Heart right ventricle (tissue), 16 donors: ENCODE measurements around the gene TNFRSF8. TPM values are rescaled to one million over a fixed set of nuclear protein-coding genes. Genes with fewer than 3 reads are reported as not detected.
"Not testable (repeated sequence)": the region's sequence is repeated elsewhere in the genome, so short reads cannot be mapped to it uniquely, and the experiment has no call there.

Experiments used
- ATAC-seq, 8 donors: fragments of 200-7000 bp; cut with Tn5 transposase; one replicate each; pipeline ENCODE4 v1.9.1; 2020; ENCODE audit warnings: mild to moderate bottlenecking in 8 of 8, moderate library complexity in 8 of 8, moderate number of reproducible peaks in 1 of 8
- DNase-seq, 2 donors: peaks; one replicate each; pipeline ENCODE4 v3.0.0-alpha.2; 2020
- H3K27ac ChIP-seq, 10 donors: fragments of 200-600 bp; sonication (generic) in 2 of 10; one replicate each; pipeline versions ENCODE4 v1.5.0 to v1.8.0; 2020 to 2022; ENCODE audit warnings: mild to moderate bottlenecking in 3 of 10
- H3K27me3 ChIP-seq, 7 donors: fragments of 200-600 bp; one replicate each; pipeline ENCODE4 v1.8.0; 2021 to 2022; ENCODE audit warnings: mild to moderate bottlenecking in 2 of 7
- H3K36me3 ChIP-seq, 9 donors: fragments of 200-600 bp; sonication (generic) in 1 of 9; one replicate each; pipeline versions ENCODE4 v1.5.0 to v1.8.0; 2020 to 2022; ENCODE audit warnings: mild to moderate bottlenecking in 2 of 9
- H3K4me1 ChIP-seq, 9 donors: fragments of 200-600 bp; sonication (generic) in 1 of 9; one replicate each; pipeline versions ENCODE4 v1.5.0 to v1.8.0; 2020 to 2022; ENCODE audit warnings: mild to moderate bottlenecking in 4 of 9
- H3K4me3 ChIP-seq, 10 donors: fragments of 200-600 bp; sonication (generic) in 2 of 10; one replicate each; pipeline versions ENCODE4 v1.5.0 to v1.8.0; 2020 to 2022; ENCODE audit warnings: mild to moderate bottlenecking in 7 of 10, moderate library complexity in 2 of 10
- H3K9me3 ChIP-seq, 11 donors: fragments of 200-600 bp in 10 of 11; sonication (generic) in 2 of 11; one replicate each; pipeline versions ENCODE4 v1.5.0 to v1.8.0; 2013 to 2022; ENCODE audit warnings: mild to moderate bottlenecking in 2 of 11, control low read depth in 1 of 11, moderate library complexity in 1 of 11
- WGBS, 2 donors: extraction: QIAGEN DNeasy Blood & Tissue Kit; methylation state at CpG; one replicate each; pipeline ENCODE4 v1.1.7; 2013; ENCODE audit warnings: inconsistent platforms in 1 of 2; 5-methylcytosine and 5-hydroxymethylcytosine counted together
- intact Hi-C, 10 donors: fragments of 100-400 bp; cut with DNase I; formaldehyde crosslinking; loops; one replicate each; pipeline versions ENCODE4 v1.11.1 to v1.14.2; 2022
- polyA plus RNA-seq, 2 donors: library from polyadenylated mRNA; stranded (reverse); fragments of 200-250 nt; gene quantifications; one replicate each; pipeline ENCODE4 v1.2.3, GENCODE V29; 2013
- total RNA-seq, 10 donors: library from RNA; stranded (reverse); fragmentation: NEBNext Ultra II Directional in 3 of 10; extraction: Animal tissue kit (Norgen Biotek cat#: 25700) in 3 of 10; gene quantifications; one replicate each; pipeline versions ENCODE4 v1.2.1 to v1.2.4, GENCODE V29; 2021 to 2023
- TF ChIP-seq, protein P1 (sequence below), 9 donors: fragments of 200-600 bp; sonication (generic) in 2 of 9; IDR thresholded peaks; one replicate each; pipeline versions ENCODE4 v1.5.0 to v1.8.0; 2021 to 2022; ENCODE audit warnings: antibody characterized with exemption in 9 of 9, mild to moderate bottlenecking in 5 of 9, moderate library complexity in 1 of 9
- donor health status: Arrhythmogenic right ventricular cardiomyopathy.
- donor health status: ischemic (EF 13 %, LVEDD 7.1; RV severe dilation, severe dysfunction).
- donor health status: healthy with polysubstance abuse.
- donor health status: DM: no; HTN: yes; CAD: no.
- donor health status: DM: no; HTN: no; CAD: no.
- donor health status: ischemic (EF 25% LVEDD 6.9; RV normal size, moderate dysfunction).
- donor health status: ischemic (EF 25% LVEDD 5.7; RV mildly dilated, moderate dysfunction).
- donor health status: healthy.
- donor health status: DM: yes; HTN: yes; CAD: no.
- donor health status: Ischemic cardiomyopathy.
- donor health status: ischemic (EF 35%, LVEDD 5.7; RV mildly dilated, moderate dysfunction).
- donor health status: nonischemic (EF 11% LVEDD 7.7; RV severe dilation, severe dysfunction).
- donor health status: DM: yes; HTN: yes; CAD: no.
- donor health status: PGD.
- donor health status: ischemic (EF 29% LVEDD 5.4; RV normal size, mild dysfunction).
- donor health status: nonischemic (EF 23%, LVEDD 6.1; RV moderate dilation, normal function).

The TNFRSF8 gene
- total and polyA plus RNA-seq, 12 donors, result 0.21 to 2.4 (median 1.0) TPM

DNA sequence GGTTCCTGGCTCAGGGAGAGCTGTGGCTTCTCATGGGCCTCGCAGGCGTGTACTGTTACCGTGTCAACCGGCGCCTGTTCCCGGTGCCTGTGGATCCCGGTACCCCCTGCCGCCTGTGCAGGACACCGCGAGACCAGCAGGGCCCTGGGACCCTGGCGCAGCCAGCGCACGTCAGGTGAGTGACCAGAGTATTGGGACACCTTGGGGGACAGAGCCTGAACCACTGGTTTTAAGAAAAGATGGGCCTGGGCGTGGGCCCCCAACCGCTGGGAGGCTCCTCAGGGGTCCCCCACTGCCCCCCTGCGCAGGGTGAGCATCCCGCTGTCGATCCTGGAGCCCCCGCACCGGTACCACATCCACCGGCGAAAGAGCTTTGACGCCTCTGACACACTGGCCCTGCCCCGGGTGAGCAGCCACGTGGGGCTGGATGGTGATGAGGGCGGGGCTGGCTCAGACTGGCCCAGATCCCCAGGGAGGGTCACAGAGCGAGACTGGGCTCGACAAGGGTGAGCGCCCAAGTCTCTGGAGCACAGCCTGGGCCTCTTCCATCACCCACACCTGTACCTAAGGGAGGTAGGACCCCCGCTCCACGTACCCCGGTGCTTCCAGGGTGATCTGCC lies 33.3 kb upstream of the TNFRSF8 start:
- no peak overlapping the region for H3K27ac ChIP-seq
- ATAC-seq (peak in 2 of 8 donors; percentile 22 to 28), DNase-seq (no peak)
- H3K36me3 ChIP-seq, result peaks cover 0 to 75% (median 11%) of the 10 kb centered on the region in 9 donors
- H3K4me1 ChIP-seq, result peaks cover 0 to 13% (median 0%) of the 10 kb centered on the region in 9 donors
- no peak overlapping the region for H3K4me3 ChIP-seq
- no peaks in the 10 kb centered on the region for H3K9me3 ChIP-seq
- WGBS, 2 donors, result 95% methylated on average over 30 to 32 of the region's 32 CpGs
- no peaks in the 10 kb centered on the region for H3K27me3 ChIP-seq
- TF ChIP-seq, protein P1, sequence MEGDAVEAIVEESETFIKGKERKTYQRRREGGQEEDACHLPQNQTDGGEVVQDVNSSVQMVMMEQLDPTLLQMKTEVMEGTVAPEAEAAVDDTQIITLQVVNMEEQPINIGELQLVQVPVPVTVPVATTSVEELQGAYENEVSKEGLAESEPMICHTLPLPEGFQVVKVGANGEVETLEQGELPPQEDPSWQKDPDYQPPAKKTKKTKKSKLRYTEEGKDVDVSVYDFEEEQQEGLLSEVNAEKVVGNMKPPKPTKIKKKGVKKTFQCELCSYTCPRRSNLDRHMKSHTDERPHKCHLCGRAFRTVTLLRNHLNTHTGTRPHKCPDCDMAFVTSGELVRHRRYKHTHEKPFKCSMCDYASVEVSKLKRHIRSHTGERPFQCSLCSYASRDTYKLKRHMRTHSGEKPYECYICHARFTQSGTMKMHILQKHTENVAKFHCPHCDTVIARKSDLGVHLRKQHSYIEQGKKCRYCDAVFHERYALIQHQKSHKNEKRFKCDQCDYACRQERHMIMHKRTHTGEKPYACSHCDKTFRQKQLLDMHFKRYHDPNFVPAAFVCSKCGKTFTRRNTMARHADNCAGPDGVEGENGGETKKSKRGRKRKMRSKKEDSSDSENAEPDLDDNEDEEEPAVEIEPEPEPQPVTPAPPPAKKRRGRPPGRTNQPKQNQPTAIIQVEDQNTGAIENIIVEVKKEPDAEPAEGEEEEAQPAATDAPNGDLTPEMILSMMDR (IDR thresholded peaks at IDR 0.05), result no peak
- intact Hi-C loops, result loop anchor here in 3 of 10 donors (2.0 to 10.0 kb wide), 4 partner anchors 135 to 195 kb away; partner anchors contain the start of gene NPPA (in 1 of the 3)

DNA sequence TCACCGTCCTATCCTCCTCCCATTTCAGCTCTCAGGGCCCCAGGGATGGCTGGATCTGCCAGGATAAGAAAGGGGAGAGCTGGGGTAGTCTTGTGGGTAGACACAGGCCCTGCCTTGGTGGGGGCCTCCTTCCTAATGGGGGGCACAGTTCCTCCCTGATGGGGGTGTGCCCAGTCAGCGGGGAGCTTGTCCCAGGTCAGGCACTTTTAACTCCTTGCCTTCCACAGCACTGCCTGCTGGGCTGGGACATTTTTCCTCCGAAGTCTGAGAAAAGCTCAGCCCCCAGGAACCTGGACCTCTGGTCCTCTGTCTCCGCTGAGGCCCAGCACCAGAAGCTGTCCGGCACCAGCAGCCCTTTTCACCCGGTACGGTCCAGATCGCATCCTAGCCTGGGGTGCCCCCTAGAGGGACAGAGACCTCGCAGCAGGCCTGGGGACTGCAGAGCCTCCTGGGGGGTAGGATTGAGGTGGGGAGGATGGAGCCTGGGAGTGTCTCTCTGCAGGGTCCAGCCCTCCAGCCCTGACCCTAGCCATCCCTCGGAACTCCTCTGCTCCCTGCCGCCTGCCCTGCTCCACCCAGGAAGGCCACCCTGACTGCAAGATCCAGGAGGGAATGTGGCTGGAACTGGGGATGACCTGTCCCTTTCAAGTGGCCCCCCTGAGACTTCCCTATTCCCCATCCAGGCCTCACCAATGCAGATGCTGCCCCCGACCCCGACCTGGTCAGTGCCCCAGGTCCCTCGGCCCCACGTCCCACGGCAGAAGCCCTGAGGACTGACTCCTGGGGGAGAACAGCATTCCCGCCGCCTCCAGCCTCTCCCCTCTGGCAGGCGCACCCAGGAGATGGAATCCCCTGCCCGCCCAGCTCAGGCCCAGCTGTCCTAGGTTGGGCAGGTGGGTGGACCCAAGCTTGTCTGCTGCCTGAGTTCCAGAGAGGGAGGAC lies 31.8 kb upstream of the TNFRSF8 start:
- DNase-seq (peak in 1 of 2 donors; percentile 54), ATAC-seq (peak; percentile 35 to 75 (median 72))
- 78% methylated on average over 20 of the region's 20 CpGs for WGBS, 2 donors
- H3K36me3 ChIP-seq, result peaks cover 0 to 60% (median 11%) of the 10 kb centered on the region in 9 donors
- TF ChIP-seq, protein P1 (IDR thresholded peaks at IDR 0.05), result peak; percentile 36 to 68 (median 61)
- no peak overlapping the region for H3K4me3 ChIP-seq
- H3K9me3 ChIP-seq, result no peaks in the 10 kb centered on the region
- H3K4me1 ChIP-seq, result peaks cover 0 to 17% (median 0%) of the 10 kb centered on the region in 9 donors
- intact Hi-C loops, result loop anchor here in 2 of 10 donors (2.0 to 10.0 kb wide), 2 partner anchors 137 to 195 kb away; no protein-coding TSS in a partner anchor
- no peaks in the 10 kb centered on the region for H3K27me3 ChIP-seq
- no peak overlapping the region for H3K27ac ChIP-seq

DNA sequence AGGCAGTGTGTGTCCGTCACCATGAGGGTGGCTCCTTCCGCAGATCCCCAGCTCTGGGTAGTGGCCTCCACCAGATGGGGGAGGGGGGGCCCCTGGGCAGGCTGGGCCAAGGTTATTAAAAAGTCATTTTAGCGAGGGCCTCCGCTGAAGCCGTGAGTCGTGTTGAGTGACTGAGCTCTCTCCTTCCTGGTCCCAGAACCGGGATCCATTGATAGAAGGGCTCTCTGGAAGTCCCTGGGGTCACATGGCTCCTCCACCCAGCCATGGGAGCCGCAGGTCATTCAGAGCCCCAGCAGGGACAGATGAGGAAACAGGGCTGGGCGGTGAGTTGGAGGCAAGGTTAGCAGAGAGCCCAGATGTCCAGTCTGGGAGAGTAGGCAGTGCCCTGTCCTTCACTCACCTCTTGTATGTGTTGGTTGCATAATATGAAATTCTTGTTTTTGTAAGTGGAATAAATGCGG lies 30.9 kb upstream of the TNFRSF8 start:
- intact Hi-C loops, result loop anchor here in 1 of 10 donors (10.0 kb wide), 1 partner anchor 137 kb away; no protein-coding TSS in a partner anchor
- Histone ChIP-seq H3K4me3 (no peak overlapping the region), H3K27me3 (no peaks in the 10 kb centered on the region), H3K4me1 (peaks cover 0 to 17% (median 0%) of the 10 kb centered on the region in 9 donors), H3K36me3 (peaks cover 0 to 51% (median 11%) of the 10 kb centered on the region in 9 donors), H3K9me3 (no peaks in the 10 kb centered on the region), H3K27ac (no peak overlapping the region)
- TF ChIP-seq, protein P1 (IDR thresholded peaks at IDR 0.05), result no peak
- no peak for ATAC-seq
- DNase-seq, result no peak
- 83 to 86% methylated on average over 10 of the region's 10 CpGs for WGBS, 2 donors

DNA sequence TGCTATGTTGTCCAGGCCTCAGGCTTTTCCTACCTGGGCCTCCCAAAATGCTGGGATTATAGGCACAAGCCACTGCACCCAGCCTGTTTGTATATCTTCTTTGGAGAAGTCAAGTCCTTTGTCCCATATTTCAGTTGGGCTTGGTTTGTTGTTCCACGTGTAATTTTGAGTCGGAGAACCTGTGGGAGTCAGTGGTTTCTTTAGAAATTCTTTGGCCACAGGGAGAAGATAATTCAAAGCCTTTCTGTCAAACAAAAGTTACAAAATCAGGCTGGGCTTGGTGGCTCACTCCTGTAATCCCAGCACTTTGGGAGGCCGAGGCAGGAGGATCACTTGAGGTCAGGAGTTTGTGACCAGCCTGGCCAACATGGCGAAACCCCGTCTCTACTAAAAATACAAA lies 29.7 kb upstream of the TNFRSF8 start:
- intact Hi-C loops, result loop anchor here in 1 of 10 donors (10.0 kb wide), 1 partner anchor 139 kb away; no protein-coding TSS in a partner anchor
- peak overlapping the region in 5 of 10 donors; percentile 1 to 50 (median 30) for H3K27ac ChIP-seq

More for the DNA sequence above, 29.7 kb upstream of the TNFRSF8 start:
- WGBS, 2 donors, result 89 to 91% methylated on average over 5 of the region's 5 CpGs
- not testable (repeated sequence) for H3K9me3 ChIP-seq, H3K27me3 ChIP-seq, H3K4me3 ChIP-seq, ATAC-seq, DNase-seq
- Histone ChIP-seq H3K4me1 (peaks cover 0 to 17% (median 0%) of the 10 kb centered on the region in 9 donors), H3K36me3 (peaks cover 0 to 39% (median 6%) of the 10 kb centered on the region in 9 donors)
